Left ventricle myocardium superior (tissue), 1 donor: ENCODE data around the gene SIRT7. TPM values are rescaled to one million over a fixed set of nuclear protein-coding genes. Genes with fewer than 3 reads are reported as not detected.

Experiments
- total RNA-seq: library from RNA; stranded (reverse); fragmentation: NEBNext Ultra II Directional; extraction: Animal tissue kit (Norgen Biotek cat#: 25700); gene quantifications from one replicate; pipeline ENCODE4 v1.2.1, GENCODE V29; 2021
- donor health status: DM: no; HTN: yes; CAD: no; lungs with severe emphysema.

SIRT7 gene
- total RNA-seq, 1 donor from 2014 or later, result 6.3 TPM

Other genes starting within 250 kb of the SIRT7 start
- gene ARL16, start 234.4 kb downstream of the SIRT7 start, total RNA-seq, result 12.0 TPM
- 42.1 TPM for gene HGS, start 234.2 kb downstream of the SIRT7 start, total RNA-seq
- 184 TPM for gene MRPL12, start 214.8 kb downstream of the SIRT7 start, total RNA-seq
- 8.6 TPM for gene SLC25A10, start 205.9 kb downstream of the SIRT7 start, total RNA-seq
- not detected for gene GCGR, start 114.0 kb downstream of the SIRT7 start, total RNA-seq
- 103 TPM for gene MCRIP1, start 84.9 kb downstream of the SIRT7 start, total RNA-seq
- 0.67 TPM for gene PPP1R27, start 83.1 kb downstream of the SIRT7 start, total RNA-seq
- 362 TPM for gene P4HB, start 57.6 kb downstream of the SIRT7 start, total RNA-seq
- 114 TPM for gene ARHGDIA, start 46.8 kb downstream of the SIRT7 start, total RNA-seq
- gene ALYREF, start 26.6 kb downstream of the SIRT7 start, total RNA-seq, result 32.0 TPM
- 173 TPM for gene ANAPC11, start 26.5 kb downstream of the SIRT7 start, total RNA-seq
- 0.69 TPM for gene NPB, start 15.9 kb downstream of the SIRT7 start, total RNA-seq
- 28.4 TPM for gene PCYT2, start 6.8 kb downstream of the SIRT7 start, total RNA-seq
- gene MAFG, start 9.6 kb upstream of the SIRT7 start, total RNA-seq, result 27.5 TPM
- gene PYCR1, start 19.1 kb upstream of the SIRT7 start, total RNA-seq, result 4.0 TPM
- 4.0 TPM for gene MYADML2, start 29.1 kb upstream of the SIRT7 start, total RNA-seq
- 0.52 TPM for gene NOTUM, start 43.0 kb upstream of the SIRT7 start, total RNA-seq
- 25.4 TPM for gene ASPSCR1, start 59.5 kb upstream of the SIRT7 start, total RNA-seq
- gene CENPX, start 104.7 kb upstream of the SIRT7 start, total RNA-seq, result 27.0 TPM
- 6.3 TPM for gene LRRC45, start 105.1 kb upstream of the SIRT7 start, total RNA-seq
- 1.8 TPM for gene RAC3, start 113.5 kb upstream of the SIRT7 start, total RNA-seq
- gene DCXR, start 119.5 kb upstream of the SIRT7 start, total RNA-seq, result 177 TPM
- gene RFNG, start 133.6 kb upstream of the SIRT7 start, total RNA-seq, result 21.8 TPM
- 90.6 TPM for gene GPS1, start 133.7 kb upstream of the SIRT7 start, total RNA-seq
- gene DUS1L, start 147.6 kb upstream of the SIRT7 start, total RNA-seq, result 67.7 TPM
- 17.0 TPM for gene FASN, start 180.1 kb upstream of the SIRT7 start, total RNA-seq